Testis (tissue), 2 donors: ENCODE data around the gene PXN.

Experiments
- CTCF ChIP-seq, 3 experiments: fragments of 450-650 bp in 2 of 3; fragments of 200-600 bp in 1 of 3; sonication (generic) in 1 of 3; IDR thresholded peaks; one replicate each; pipeline ENCODE4 v1.5.1; 2016 to 2019; ENCODE audit warnings: antibody characterized with exemption in 3 of 3, mild to moderate bottlenecking in 2 of 3, moderate library complexity in 1 of 3
- POLR2A ChIP-seq: fragments of 450-650 bp; IDR thresholded peaks from one replicate; pipeline ENCODE4 v1.6.1; 2017; ENCODE audit warnings: antibody characterized with exemption, mild to moderate bottlenecking, moderate library complexity

GRCh38 chr12:120263748-120264085 is 1.8 kb downstream of the PXN start:
- TF ChIP-seq CTCF (IDR thresholded peaks at IDR 0.05) (no peak), POLR2A (no peak)
